IMR-90 (cell line): ENCODE measurements around the gene OR4E1. TPM values are rescaled to one million over a fixed set of nuclear protein-coding genes. Genes with fewer than 3 reads are reported as not detected.

ENCODE experiments used
- ATAC-seq: fragments of 200-7000 bp; cut with Tn5 transposase; 2 replicates; pipeline ENCODE4 v1.9.1; 2020; ENCODE audit warnings: low read depth, mild to moderate bottlenecking, moderate library complexity
- BruUV-seq: library from RNA; stranded (reverse); fragments of 400-500 nt; replicated peaks from 2 replicates; lab custom pipeline; 2021; lab: Mats Ljungman, UMichigan
- CTCF ChIA-PET: fragments of 300-600 bp; formaldehyde crosslinking; extraction: SDS; loops from one replicate; lab custom pipeline; 2021; ENCODE audit warnings: antibody characterized with exemption; lab: Yijun Ruan, JAX
- POLR2A ChIA-PET: fragments of 300-600 bp; sonication (Branson Sonifier 250); formaldehyde crosslinking; loops from one replicate; lab custom pipeline; 2022; ENCODE audit warnings: antibody characterized with exemption; ENCODE audit not compliant: unreplicated experiment; lab: Charles Lee
- DNase-seq: peaks from one replicate; pipeline ENCODE4 v3.0.0; 2013
- H2AFZ ChIP-seq: replicated peaks from 2 replicates; pipeline ENCODE3; 2013; ENCODE audit warnings: low read length, mild to moderate bottlenecking; ENCODE audit not compliant: poor library complexity
- H2AK5ac ChIP-seq: 2 replicates; pipeline ENCODE4 v1.6.1; 2013; ENCODE audit warnings: low read depth, low read length, inconsistent platforms
- H2AK9ac ChIP-seq: replicated peaks from 2 replicates; pipeline ENCODE3; 2013; ENCODE audit warnings: mild to moderate bottlenecking, low read depth, low read length, moderate library complexity; ENCODE audit not compliant: poor library complexity
- H2BK120ac ChIP-seq: 2 replicates; pipeline ENCODE4 v1.6.1; 2013; ENCODE audit warnings: low read depth, low read length, inconsistent platforms
- H2BK15ac ChIP-seq: 3 replicates; pipeline ENCODE4 v1.6.1; 2013; ENCODE audit warnings: low read depth, low read length, inconsistent platforms
- H2BK20ac ChIP-seq: 2 replicates; pipeline ENCODE4 v1.6.1; 2013; ENCODE audit warnings: low read depth, mild to moderate bottlenecking, inconsistent platforms, low read length, moderate library complexity
- H2BK5ac ChIP-seq: 2 replicates; pipeline ENCODE4 v1.6.1; 2013; ENCODE audit warnings: mild to moderate bottlenecking, low read depth, low read length, inconsistent platforms; ENCODE audit not compliant: poor library complexity, severe bottlenecking
- H3K14ac ChIP-seq: replicated peaks from 2 replicates; pipeline ENCODE4 v1.6.1; 2013; ENCODE audit warnings: low read depth, low read length, inconsistent platforms
- H3K18ac ChIP-seq: 2 replicates; pipeline ENCODE4 v1.6.1; 2013; ENCODE audit warnings: low read depth, low read length, control low read depth
- H3K23ac ChIP-seq: 2 replicates; pipeline ENCODE4 v1.6.1; 2013; ENCODE audit warnings: low read depth, low read length, inconsistent platforms
- H3K27ac ChIP-seq: 2 replicates; pipeline ENCODE4 v1.5.1; 2013; ENCODE audit warnings: mild to moderate bottlenecking, control low read depth, low read length; ENCODE audit not compliant: insufficient read depth
- H3K27me3 ChIP-seq: 2 replicates; pipeline ENCODE4 v1.6.1; 2013; ENCODE audit warnings: low read length; ENCODE audit not compliant: control insufficient read depth, insufficient read depth
- H3K36me3 ChIP-seq: 2 replicates; pipeline ENCODE4 v1.6.1; 2013; ENCODE audit warnings: low read length, mixed read lengths; ENCODE audit not compliant: control insufficient read depth, insufficient read depth
- H3K4ac ChIP-seq: 2 replicates; pipeline ENCODE4 v1.6.1; 2013; ENCODE audit warnings: low read depth, low read length, inconsistent platforms
- H3K4me1 ChIP-seq: 2 replicates; pipeline ENCODE4 v1.6.1; 2013; ENCODE audit warnings: low read length, mixed read lengths; ENCODE audit not compliant: control insufficient read depth, insufficient read depth
- H3K4me2 ChIP-seq: 2 replicates; pipeline ENCODE4 v1.6.1; 2013; ENCODE audit warnings: low read depth, mild to moderate bottlenecking, control low read depth, low read length, moderate library complexity
- H3K4me3 ChIP-seq: 2 replicates; pipeline ENCODE4 v1.5.1; 2013; ENCODE audit warnings: low read depth, mild to moderate bottlenecking, control low read depth, low read length, moderate library complexity; ENCODE audit not compliant: insufficient read depth
- H3K56ac ChIP-seq: 2 replicates; pipeline ENCODE4 v1.6.1; 2013; ENCODE audit warnings: low read length, inconsistent platforms; ENCODE audit not compliant: insufficient read depth; ENCODE audit errors: extremely low read depth
- H3K79me1 ChIP-seq, 2 experiments: 2 replicates each; pipeline ENCODE4 v1.6.1; 2013; ENCODE audit warnings: low read length in 2 of 2, inconsistent platforms in 1 of 2, low read depth in 1 of 2
- H3K9ac ChIP-seq: 2 replicates; pipeline ENCODE4 v1.6.1; 2013; ENCODE audit warnings: low read depth, low read length, control low read depth
- H3K9me1 ChIP-seq: 2 replicates; pipeline ENCODE4 v1.6.1; 2013; ENCODE audit warnings: low read length, inconsistent platforms; ENCODE audit not compliant: insufficient read depth
- H3K9me3 ChIP-seq: 2 replicates; pipeline ENCODE4 v1.6.1; 2013; ENCODE audit warnings: low read length; ENCODE audit not compliant: control insufficient read depth, insufficient read depth
- H4K20me1 ChIP-seq: 2 replicates; pipeline ENCODE4 v1.6.1; 2013; ENCODE audit warnings: low read length, inconsistent platforms; ENCODE audit not compliant: insufficient read depth
- H4K5ac ChIP-seq: 2 replicates; pipeline ENCODE4 v1.6.1; 2013; ENCODE audit warnings: mild to moderate bottlenecking, low read depth, low read length, control low read depth
- H4K8ac ChIP-seq, 2 experiments: 2 replicates each; pipeline ENCODE4 v1.6.1; 2013; ENCODE audit warnings: low read depth in 2 of 2, low read length in 2 of 2, control low read depth in 1 of 2, inconsistent platforms in 1 of 2
- H4K91ac ChIP-seq: 2 replicates; pipeline ENCODE4 v1.6.1; 2013; ENCODE audit warnings: low read depth, low read length, inconsistent platforms; ENCODE audit not compliant: insufficient read depth
- BHLHE40 ChIP-seq: fragments of 150-350 bp; IDR thresholded peaks from 2 replicates; pipeline ENCODE4 v1.6.1; 2016; ENCODE audit warnings: mild to moderate bottlenecking, low read depth, low read length
- CEBPB ChIP-seq: IDR thresholded peaks from 2 replicates; pipeline ENCODE4 v1.6.1; 2012; ENCODE audit warnings: low read depth, low read length, improper control_type of control experiment
- CHD1 ChIP-seq: IDR thresholded peaks from 2 replicates; pipeline ENCODE4 v1.6.1; 2012; ENCODE audit warnings: low read depth, low read length, improper control_type of control experiment
- CTCF ChIP-seq: conservative IDR thresholded peaks from 2 replicates; pipeline ENCODE4 v1.5.1; 2012; ENCODE audit warnings: mild to moderate bottlenecking, low read depth, low read length, improper control_type of control experiment
- FOS ChIP-seq: fragments of 150-350 bp; IDR thresholded peaks from 2 replicates; pipeline ENCODE4 v1.6.1; 2016; ENCODE audit warnings: low read depth, low read length
- MAFK ChIP-seq: IDR thresholded peaks from 2 replicates; pipeline ENCODE4 v1.6.1; 2012; ENCODE audit warnings: low read depth, low read length, improper control_type of control experiment
- MAZ ChIP-seq: IDR thresholded peaks from 2 replicates; pipeline ENCODE4 v1.6.1; 2012; ENCODE audit warnings: low read depth, mild to moderate bottlenecking, low read length, improper control_type of control experiment, moderate library complexity, borderline replicate concordance
- MXI1 ChIP-seq: IDR thresholded peaks from 2 replicates; pipeline ENCODE4 v1.6.1; 2012; ENCODE audit warnings: low read depth, mild to moderate bottlenecking, low read length, moderate library complexity, borderline replicate concordance
- NFE2L2 ChIP-seq: fragments of 150-350 bp; IDR thresholded peaks from 2 replicates; pipeline ENCODE4 v1.6.1; 2016; ENCODE audit warnings: low read depth, mild to moderate bottlenecking, low read length
- POLR2A ChIP-seq: IDR thresholded peaks from 2 replicates; pipeline ENCODE4 v1.6.1; 2012; ENCODE audit warnings: mild to moderate bottlenecking, low read depth, low read length
- RAD21 ChIP-seq: IDR thresholded peaks from 2 replicates; pipeline ENCODE4 v1.6.1; 2012; ENCODE audit warnings: low read length, improper control_type of control experiment
- RCOR1 ChIP-seq: IDR thresholded peaks from 2 replicates; pipeline ENCODE4 v1.6.1; 2012; ENCODE audit warnings: mild to moderate bottlenecking, low read length, improper control_type of control experiment; ENCODE audit not compliant: insufficient replicate concordance
- RFX5 ChIP-seq: IDR thresholded peaks from 2 replicates; pipeline ENCODE4 v1.8.0; 2012; ENCODE audit warnings: low read depth, mild to moderate bottlenecking, low read length, moderate library complexity
- SMC3 ChIP-seq: fragments of 150-350 bp; IDR thresholded peaks from 2 replicates; pipeline ENCODE4 v1.6.1; 2016; ENCODE audit warnings: low read depth, mild to moderate bottlenecking, antibody characterized with exemption, low read length, moderate library complexity
- WGBS, 2 experiments: methylation state at CpG; one replicate each; pipeline versions ENCODE4 v1.1.5 to v1.1.7; 2013; ENCODE audit warnings: missing lambda C conversion rate in 2 of 2; ENCODE audit not compliant: insufficient read length in 1 of 2; ENCODE audit errors: extremely low coverage in 2 of 2; 5-methylcytosine and 5-hydroxymethylcytosine counted together
- dilution Hi-C: fragments of 300-500 bp; cut with HindIII; formaldehyde crosslinking; loops from one replicate; pipeline ENCODE4 v1.14.3; 2018; ENCODE audit warnings: low sequenced_read_pairs; ENCODE audit not compliant: unreplicated experiment
- in situ Hi-C: fragments of 300-500 bp; cut with MboI; formaldehyde crosslinking; loops from 3 replicates; pipeline ENCODE4 v1.14.3; 2019; ENCODE audit warnings: low sequenced_read_pairs, inconsistent platforms, mixed read lengths
- intact Hi-C: fragments of 100-400 bp; cut with micrococcal nuclease; formaldehyde crosslinking; loops from 2 replicates; pipeline ENCODE4 v1.10.0; 2022
- polyA plus RNA-seq, 3 experiments: library from polyadenylated mRNA; depleted of rRNA; stranded (reverse); fragments of >200 nt; gene quantifications; 2 replicates each; pipeline ENCODE4 v1.2.3, GENCODE V29; 2012; ENCODE audit warnings: low replicate concordance in 1 of 3
- total RNA-seq: library from RNA; depleted of rRNA; stranded (reverse); fragments of >200 nt; gene quantifications from 2 replicates; pipeline ENCODE4 v1.2.3, GENCODE V29; 2012
- TF ChIP-seq, protein P1 (sequence below): fragments of 150-350 bp; IDR thresholded peaks from 2 replicates; pipeline ENCODE4 v1.6.1; 2016; ENCODE audit warnings: low read depth, mild to moderate bottlenecking, low read length, moderate library complexity, borderline replicate concordance
- TF ChIP-seq, protein P2 (sequence below): fragments of 150-350 bp; IDR thresholded peaks from 2 replicates; pipeline ENCODE4 v1.6.1; 2017; ENCODE audit warnings: mild to moderate bottlenecking, antibody characterized with exemption, low read length, low read depth

The OR4E1 gene
- total and polyA plus RNA-seq, 2 of the 4 experiments (the other 2 are of a cell fraction): not detected

DNA sequence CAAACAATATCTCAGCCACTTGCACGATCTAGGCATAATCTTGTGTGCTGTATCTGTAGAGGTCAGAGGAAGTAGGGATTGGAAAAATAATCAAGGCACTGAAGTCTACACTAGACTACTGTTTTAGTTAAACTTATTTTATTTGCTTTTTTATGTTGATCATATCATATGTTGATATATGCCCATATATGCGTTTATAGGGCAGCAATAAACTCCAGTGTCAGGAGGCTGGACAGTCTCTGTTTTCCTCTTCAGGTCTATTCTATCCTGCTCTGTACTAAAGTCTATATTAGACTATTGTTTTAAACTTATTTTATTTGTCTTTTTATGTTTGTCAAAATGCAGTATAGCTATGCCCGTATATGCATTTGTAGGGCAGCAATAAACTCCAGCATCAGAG is 47.9 kb upstream of the OR4E1 start:
- no peak overlapping the region for H3K4me3 ChIP-seq
- no peak overlapping the region for H3K4me2 ChIP-seq
- no peak overlapping the region for H3K27ac ChIP-seq
- H2BK5ac ChIP-seq: no peak overlapping the region
- no peak overlapping the region for H2BK15ac ChIP-seq
- no peak overlapping the region for H3K14ac ChIP-seq
- H4K20me1 ChIP-seq: no peaks in the 10 kb centered on the region
- no peak overlapping the region for H3K9ac ChIP-seq
- no peak overlapping the region for H3K56ac ChIP-seq
- no peak overlapping the region for H2BK120ac ChIP-seq
- 80% methylated on average over 1 of the region's 3 CpGs; no CpG with 5 or more reads in 1 of the 2 experiments for WGBS, 2 experiments
- no peaks in the 10 kb centered on the region for H3K79me1 ChIP-seq
- H3K23ac ChIP-seq: no peak overlapping the region
- no peaks in the 10 kb centered on the region for H3K27me3 ChIP-seq
- H2AFZ ChIP-seq: no peak overlapping the region
- H4K5ac ChIP-seq: no peak overlapping the region
- no peak overlapping the region for H2BK20ac ChIP-seq
- H4K8ac ChIP-seq: no peak overlapping the region
- ChIA-PET CTCF (interaction anchor here (2.5 kb wide), 1 partner anchor 10 kb away, joined by 16 read pairs; no protein-coding TSS in a partner anchor), POLR2A (no interaction called here)
- H2AK5ac ChIP-seq: no peak overlapping the region
- no peak overlapping the region for H4K91ac ChIP-seq
- in situ Hi-C loops (no loop called here), dilution Hi-C loops (no loop called here), intact Hi-C loops (no loop called here)
- BruUV-seq: no TSS peak
- no peaks in the 10 kb centered on the region for H3K9me1 ChIP-seq
- no peaks in the 10 kb centered on the region for H3K9me3 ChIP-seq
- ATAC-seq (no peak), DNase-seq (no peak)
- H3K4me1 ChIP-seq: no peaks in the 10 kb centered on the region
- TF ChIP-seq BHLHE40 (no peak), MXI1 (no peak), CEBPB (no peak), NFE2L2 (no peak), RAD21 (no peak), POLR2A (no peak), RCOR1 (no peak), MAZ (no peak), FOS (no peak), SMC3 (no peak), MAFK (no peak), CTCF (no peak), RFX5 (no peak), CHD1 (no peak)
- TF ChIP-seq, protein P1, sequence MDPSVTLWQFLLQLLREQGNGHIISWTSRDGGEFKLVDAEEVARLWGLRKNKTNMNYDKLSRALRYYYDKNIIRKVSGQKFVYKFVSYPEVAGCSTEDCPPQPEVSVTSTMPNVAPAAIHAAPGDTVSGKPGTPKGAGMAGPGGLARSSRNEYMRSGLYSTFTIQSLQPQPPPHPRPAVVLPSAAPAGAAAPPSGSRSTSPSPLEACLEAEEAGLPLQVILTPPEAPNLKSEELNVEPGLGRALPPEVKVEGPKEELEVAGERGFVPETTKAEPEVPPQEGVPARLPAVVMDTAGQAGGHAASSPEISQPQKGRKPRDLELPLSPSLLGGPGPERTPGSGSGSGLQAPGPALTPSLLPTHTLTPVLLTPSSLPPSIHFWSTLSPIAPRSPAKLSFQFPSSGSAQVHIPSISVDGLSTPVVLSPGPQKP: no peak
- TF ChIP-seq, protein P2, sequence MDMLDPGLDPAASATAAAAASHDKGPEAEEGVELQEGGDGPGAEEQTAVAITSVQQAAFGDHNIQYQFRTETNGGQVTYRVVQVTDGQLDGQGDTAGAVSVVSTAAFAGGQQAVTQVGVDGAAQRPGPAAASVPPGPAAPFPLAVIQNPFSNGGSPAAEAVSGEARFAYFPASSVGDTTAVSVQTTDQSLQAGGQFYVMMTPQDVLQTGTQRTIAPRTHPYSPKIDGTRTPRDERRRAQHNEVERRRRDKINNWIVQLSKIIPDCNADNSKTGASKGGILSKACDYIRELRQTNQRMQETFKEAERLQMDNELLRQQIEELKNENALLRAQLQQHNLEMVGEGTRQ: no peak
- no peak overlapping the region for H3K4ac ChIP-seq
- H3K36me3 ChIP-seq: no peaks in the 10 kb centered on the region
- no peak overlapping the region for H2AK9ac ChIP-seq
- H3K18ac ChIP-seq: no peak overlapping the region
